WTC11 (cell line): ENCODE measurements around the gene TIMELESS. TPM values are rescaled to one million over a fixed set of nuclear protein-coding genes. Genes with fewer than 3 reads are reported as not detected.

Experiments
- ATAC-seq: fragments of 200-7000 bp; cut with Tn5 transposase; 2 replicates; pipeline ENCODE4 v1.10.0; 2021; ENCODE audit warnings: mild to moderate bottlenecking, moderate library complexity
- CTCF ChIA-PET: fragments of 300-600 bp; sonication (Branson Sonifier 250); formaldehyde crosslinking; loops from one replicate; lab custom pipeline; 2021; ENCODE audit warnings: antibody characterized with exemption; lab: Charles Lee
- POLR2A ChIA-PET: fragments of 350-600 bp; sonication (Branson Sonifier 250); formaldehyde crosslinking; loops from one replicate; lab custom pipeline; 2021; ENCODE audit warnings: antibody characterized with exemption; lab: Charles Lee
- DNase-seq: peaks from one replicate; pipeline ENCODE4 v3.0.0; 2021; ENCODE audit warnings: low spot score
- H3K27ac Mint-ChIP-seq: 2 replicates; pipeline ENCODE4 v1.8.0; 2021; ENCODE audit warnings: mixed read lengths
- H3K27me3 Mint-ChIP-seq: 2 replicates; pipeline ENCODE4 v1.8.0; 2021; ENCODE audit warnings: low read depth, mild to moderate bottlenecking, moderate library complexity, mixed read lengths
- H3K36me3 Mint-ChIP-seq: 2 replicates; pipeline ENCODE4 v1.8.0; 2021; ENCODE audit warnings: mixed read lengths
- H3K4me1 Mint-ChIP-seq: 2 replicates; pipeline ENCODE4 v1.8.0; 2022; ENCODE audit warnings: mixed read lengths
- H3K4me3 Mint-ChIP-seq: 2 replicates; pipeline ENCODE4 v1.8.0; 2021; ENCODE audit warnings: mild to moderate bottlenecking, moderate library complexity, mixed read lengths
- H3K9me3 Mint-ChIP-seq: 2 replicates; pipeline ENCODE4 v1.8.0; 2021; ENCODE audit warnings: mixed read lengths
- ATF1 ChIP-seq: sonication (generic); formaldehyde crosslinking; IDR thresholded peaks from 2 replicates; pipeline ENCODE4 v1.8.1; 2023; ENCODE audit warnings: mild to moderate bottlenecking, moderate library complexity, missing genetic modification reagents
- CREB1 ChIP-seq: sonication (generic); formaldehyde crosslinking; IDR thresholded peaks from 2 replicates; pipeline ENCODE4 v1.8.0; 2023; ENCODE audit warnings: mild to moderate bottlenecking, missing genetic modification reagents
- CREM ChIP-seq: sonication (generic); formaldehyde crosslinking; IDR thresholded peaks from 2 replicates; pipeline ENCODE4 v1.8.1; 2022; ENCODE audit warnings: mild to moderate bottlenecking, missing genetic modification reagents, moderate library complexity
- EMX1 ChIP-seq: fragments of 250-450 bp; sonication (Bioruptor Pico); IDR thresholded peaks from 2 replicates; pipeline ENCODE4 v1.8.0; 2021; ENCODE audit warnings: mild to moderate bottlenecking
- FOXK1 ChIP-seq: sonication (generic); formaldehyde crosslinking; IDR thresholded peaks from 2 replicates; pipeline ENCODE4 v1.8.0; 2022; ENCODE audit warnings: mild to moderate bottlenecking, moderate library complexity, missing genetic modification reagents
- GABPB1 ChIP-seq: sonication (generic); formaldehyde crosslinking; IDR thresholded peaks from 2 replicates; pipeline ENCODE4 v1.8.1; 2023; ENCODE audit warnings: mild to moderate bottlenecking, missing genetic modification reagents
- GTF2I ChIP-seq: fragments of 250-450 bp; sonication (Bioruptor Pico); conservative IDR thresholded peaks from 2 replicates; pipeline ENCODE4 v1.4.0; 2021; ENCODE audit warnings: mild to moderate bottlenecking
- HMGA2 ChIP-seq: fragments of 250-450 bp; sonication (Bioruptor Pico); IDR thresholded peaks from 2 replicates; pipeline ENCODE4 v1.4.0; 2021; ENCODE audit warnings: mild to moderate bottlenecking, moderate library complexity
- JUN ChIP-seq: sonication (generic); formaldehyde crosslinking; IDR thresholded peaks from 2 replicates; pipeline ENCODE4 v1.8.0; 2023; ENCODE audit warnings: mild to moderate bottlenecking, missing genetic modification reagents
- NFE2L1 ChIP-seq: sonication (generic); formaldehyde crosslinking; IDR thresholded peaks from 2 replicates; pipeline ENCODE4 v1.8.1; 2023; ENCODE audit warnings: missing genetic modification reagents
- NFYB ChIP-seq: sonication (generic); formaldehyde crosslinking; conservative IDR thresholded peaks from 2 replicates; pipeline ENCODE4 v1.8.0; 2022; ENCODE audit warnings: low read depth, missing genetic modification reagents
- NR2C2 ChIP-seq: sonication (generic); formaldehyde crosslinking; IDR thresholded peaks from 2 replicates; pipeline ENCODE4 v1.8.0; 2022; ENCODE audit warnings: mild to moderate bottlenecking, missing genetic modification reagents
- NR3C1 ChIP-seq: sonication (generic); formaldehyde crosslinking; conservative IDR thresholded peaks from 2 replicates; pipeline ENCODE4 v1.8.1; 2023; ENCODE audit warnings: low read depth, mild to moderate bottlenecking, missing genetic modification reagents
- OVOL2 ChIP-seq: fragments of 250-450 bp; sonication (Bioruptor Pico); IDR thresholded peaks from 2 replicates; pipeline ENCODE4 v1.9.0; 2021; ENCODE audit warnings: mild to moderate bottlenecking, borderline replicate concordance
- SOX15 ChIP-seq: fragments of 250-450 bp; sonication (Bioruptor Pico); IDR thresholded peaks from 2 replicates; pipeline ENCODE4 v1.9.0; 2021; ENCODE audit warnings: mild to moderate bottlenecking
- total RNA-seq: library from RNA; stranded (reverse); gene quantifications from 3 replicates; pipeline ENCODE4 v1.2.3, GENCODE V29; 2021
- TF ChIP-seq, protein P1 (sequence below): sonication (generic); formaldehyde crosslinking; conservative IDR thresholded peaks from 2 replicates; pipeline ENCODE4 v1.8.1; 2023; ENCODE audit warnings: mild to moderate bottlenecking, low read depth, missing genetic modification reagents, moderate library complexity
- TF ChIP-seq, protein P2 (sequence below): fragments of 250-450 bp; sonication (Bioruptor Pico); IDR thresholded peaks from 2 replicates; pipeline ENCODE4 v1.9.0; 2021; ENCODE audit warnings: moderate library complexity, mild to moderate bottlenecking, inconsistent platforms, borderline replicate concordance
- TF ChIP-seq, protein P3 (sequence below): sonication (generic); formaldehyde crosslinking; IDR thresholded peaks from 2 replicates; pipeline ENCODE4 v1.8.1; 2022; ENCODE audit warnings: mild to moderate bottlenecking, moderate library complexity, missing genetic modification reagents
- TF ChIP-seq, protein P4 (sequence below): sonication (generic); formaldehyde crosslinking; IDR thresholded peaks from 2 replicates; pipeline ENCODE4 v1.8.0; 2022; ENCODE audit warnings: missing genetic modification reagents
- TF ChIP-seq, protein P5 (sequence below): fragments of 250-450 bp; sonication (Bioruptor Pico); IDR thresholded peaks from 2 replicates; pipeline ENCODE4 v1.9.0; 2021; ENCODE audit warnings: mild to moderate bottlenecking
- TF ChIP-seq, protein P6 (sequence below): sonication (generic); formaldehyde crosslinking; IDR thresholded peaks from 2 replicates; pipeline ENCODE4 v1.8.1; 2022; ENCODE audit warnings: mild to moderate bottlenecking, missing genetic modification reagents, moderate library complexity, borderline replicate concordance
- TF ChIP-seq, protein P7 (sequence below): sonication (generic); formaldehyde crosslinking; IDR thresholded peaks from 2 replicates; pipeline ENCODE4 v1.8.0; 2022; ENCODE audit warnings: mild to moderate bottlenecking, missing genetic modification reagents
- TF ChIP-seq, protein P8 (sequence below): fragments of 250-450 bp; sonication (Bioruptor Pico); conservative IDR thresholded peaks from 2 replicates; pipeline ENCODE4 v1.9.0; 2021; ENCODE audit warnings: mild to moderate bottlenecking
- TF ChIP-seq, protein P9 (sequence below): sonication (generic); formaldehyde crosslinking; IDR thresholded peaks from 2 replicates; pipeline ENCODE4 v1.8.1; 2023; ENCODE audit warnings: mild to moderate bottlenecking, missing genetic modification reagents, moderate library complexity

TIMELESS gene
- total RNA-seq, 1 experiment from 2014 or later = 60.9 TPM

DNA sequence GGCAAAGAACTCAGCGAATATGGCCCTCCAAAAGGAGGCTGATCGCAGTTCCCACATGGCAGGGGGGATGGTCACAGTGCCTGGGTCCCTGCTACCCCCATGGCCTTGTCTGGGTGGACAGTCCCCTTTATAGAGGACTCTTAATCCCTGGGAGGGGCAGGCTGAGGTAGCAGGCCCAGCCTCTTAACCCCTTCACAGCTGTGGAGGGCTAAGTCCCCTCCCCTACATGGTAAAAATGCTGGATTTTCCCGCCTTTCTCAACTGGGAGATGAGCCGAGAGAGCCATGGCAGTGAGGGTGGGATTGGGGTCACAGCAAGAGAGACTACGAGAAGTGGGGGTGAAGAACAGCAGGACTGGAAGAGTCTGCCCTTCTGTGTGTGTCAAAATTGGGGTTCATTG is 5.3 kb upstream of the TIMELESS start, which contains the start of gene MIP (continued):
- TF ChIP-seq, protein P1, sequence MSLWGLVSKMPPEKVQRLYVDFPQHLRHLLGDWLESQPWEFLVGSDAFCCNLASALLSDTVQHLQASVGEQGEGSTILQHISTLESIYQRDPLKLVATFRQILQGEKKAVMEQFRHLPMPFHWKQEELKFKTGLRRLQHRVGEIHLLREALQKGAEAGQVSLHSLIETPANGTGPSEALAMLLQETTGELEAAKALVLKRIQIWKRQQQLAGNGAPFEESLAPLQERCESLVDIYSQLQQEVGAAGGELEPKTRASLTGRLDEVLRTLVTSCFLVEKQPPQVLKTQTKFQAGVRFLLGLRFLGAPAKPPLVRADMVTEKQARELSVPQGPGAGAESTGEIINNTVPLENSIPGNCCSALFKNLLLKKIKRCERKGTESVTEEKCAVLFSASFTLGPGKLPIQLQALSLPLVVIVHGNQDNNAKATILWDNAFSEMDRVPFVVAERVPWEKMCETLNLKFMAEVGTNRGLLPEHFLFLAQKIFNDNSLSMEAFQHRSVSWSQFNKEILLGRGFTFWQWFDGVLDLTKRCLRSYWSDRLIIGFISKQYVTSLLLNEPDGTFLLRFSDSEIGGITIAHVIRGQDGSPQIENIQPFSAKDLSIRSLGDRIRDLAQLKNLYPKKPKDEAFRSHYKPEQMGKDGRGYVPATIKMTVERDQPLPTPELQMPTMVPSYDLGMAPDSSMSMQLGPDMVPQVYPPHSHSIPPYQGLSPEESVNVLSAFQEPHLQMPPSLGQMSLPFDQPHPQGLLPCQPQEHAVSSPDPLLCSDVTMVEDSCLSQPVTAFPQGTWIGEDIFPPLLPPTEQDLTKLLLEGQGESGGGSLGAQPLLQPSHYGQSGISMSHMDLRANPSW = no peak
- TF ChIP-seq EMX1 (CRISPR knock-in tag) (no peak), CREM (CRISPR knock-in tag) (no peak), NR3C1 (CRISPR knock-in tag) (no peak), HMGA2 (CRISPR knock-in tag) (no peak), CREB1 (CRISPR knock-in tag) (no peak), ATF1 (no peak)
- TF ChIP-seq, protein P2, sequence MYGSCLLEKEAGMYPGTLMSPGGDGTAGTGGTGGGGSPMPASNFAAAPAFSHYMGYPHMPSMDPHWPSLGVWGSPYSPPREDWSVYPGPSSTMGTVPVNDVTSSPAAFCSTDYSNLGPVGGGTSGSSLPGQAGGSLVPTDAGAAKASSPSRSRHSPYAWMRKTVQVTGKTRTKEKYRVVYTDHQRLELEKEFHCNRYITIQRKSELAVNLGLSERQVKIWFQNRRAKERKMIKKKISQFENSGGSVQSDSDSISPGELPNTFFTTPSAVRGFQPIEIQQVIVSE (CRISPR knock-in tag) = no peak
- TF ChIP-seq, protein P3, sequence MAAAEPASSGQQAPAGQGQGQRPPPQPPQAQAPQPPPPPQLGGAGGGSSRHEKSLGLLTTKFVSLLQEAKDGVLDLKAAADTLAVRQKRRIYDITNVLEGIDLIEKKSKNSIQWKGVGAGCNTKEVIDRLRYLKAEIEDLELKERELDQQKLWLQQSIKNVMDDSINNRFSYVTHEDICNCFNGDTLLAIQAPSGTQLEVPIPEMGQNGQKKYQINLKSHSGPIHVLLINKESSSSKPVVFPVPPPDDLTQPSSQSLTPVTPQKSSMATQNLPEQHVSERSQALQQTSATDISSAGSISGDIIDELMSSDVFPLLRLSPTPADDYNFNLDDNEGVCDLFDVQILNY (CRISPR knock-in tag) = no peak

DNA sequence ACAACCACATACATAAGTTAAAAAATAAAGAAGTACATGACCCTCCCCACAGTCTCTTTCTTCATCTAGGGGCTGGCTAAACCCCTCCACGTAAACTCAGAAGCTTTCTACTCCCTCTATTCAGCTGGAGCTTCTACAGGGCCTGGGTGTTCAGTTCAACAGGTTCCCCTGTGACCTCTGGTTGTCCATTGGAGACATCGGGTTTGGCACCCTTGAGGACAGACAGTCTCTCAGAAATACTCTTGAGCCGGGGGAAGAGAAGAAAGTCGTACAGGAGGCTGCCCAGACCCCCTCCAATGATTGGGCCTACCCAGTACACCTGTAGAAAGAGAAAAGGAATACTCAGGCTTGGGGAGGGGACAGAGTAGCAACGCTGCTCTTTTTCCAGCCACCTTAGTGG is 1.9 kb upstream of the TIMELESS start:
- POLR2A ChIA-PET = interaction anchor here (3.1 kb wide), 1 partner anchor 9 kb away, joined by 15 read pairs; no protein-coding TSS in a partner anchor
- ATAC-seq (no peak), DNase-seq (no peak)
- peaks cover 34% of the 10 kb centered on the region for H3K4me1 Mint-ChIP-seq
- H3K27me3 Mint-ChIP-seq = peaks cover 12% of the 10 kb centered on the region
- H3K36me3 Mint-ChIP-seq = peaks cover 11% of the 10 kb centered on the region
- no peak overlapping the region for H3K27ac Mint-ChIP-seq
- H3K9me3 Mint-ChIP-seq = peaks cover 5% of the 10 kb centered on the region; the same call in 1 of the 2 replicates
- CTCF ChIA-PET = interaction anchor here (0.6 to 3.5 kb wide), 8 partner anchors 10 to 1132 kb away, joined by 3 to 17 read pairs (median 4); partner anchors contain the start of genes ESYT1 and STAT2
- no peak overlapping the region for H3K4me3 Mint-ChIP-seq
- TF ChIP-seq SOX15 (CRISPR knock-in tag) = no peak
- TF ChIP-seq, protein P4, sequence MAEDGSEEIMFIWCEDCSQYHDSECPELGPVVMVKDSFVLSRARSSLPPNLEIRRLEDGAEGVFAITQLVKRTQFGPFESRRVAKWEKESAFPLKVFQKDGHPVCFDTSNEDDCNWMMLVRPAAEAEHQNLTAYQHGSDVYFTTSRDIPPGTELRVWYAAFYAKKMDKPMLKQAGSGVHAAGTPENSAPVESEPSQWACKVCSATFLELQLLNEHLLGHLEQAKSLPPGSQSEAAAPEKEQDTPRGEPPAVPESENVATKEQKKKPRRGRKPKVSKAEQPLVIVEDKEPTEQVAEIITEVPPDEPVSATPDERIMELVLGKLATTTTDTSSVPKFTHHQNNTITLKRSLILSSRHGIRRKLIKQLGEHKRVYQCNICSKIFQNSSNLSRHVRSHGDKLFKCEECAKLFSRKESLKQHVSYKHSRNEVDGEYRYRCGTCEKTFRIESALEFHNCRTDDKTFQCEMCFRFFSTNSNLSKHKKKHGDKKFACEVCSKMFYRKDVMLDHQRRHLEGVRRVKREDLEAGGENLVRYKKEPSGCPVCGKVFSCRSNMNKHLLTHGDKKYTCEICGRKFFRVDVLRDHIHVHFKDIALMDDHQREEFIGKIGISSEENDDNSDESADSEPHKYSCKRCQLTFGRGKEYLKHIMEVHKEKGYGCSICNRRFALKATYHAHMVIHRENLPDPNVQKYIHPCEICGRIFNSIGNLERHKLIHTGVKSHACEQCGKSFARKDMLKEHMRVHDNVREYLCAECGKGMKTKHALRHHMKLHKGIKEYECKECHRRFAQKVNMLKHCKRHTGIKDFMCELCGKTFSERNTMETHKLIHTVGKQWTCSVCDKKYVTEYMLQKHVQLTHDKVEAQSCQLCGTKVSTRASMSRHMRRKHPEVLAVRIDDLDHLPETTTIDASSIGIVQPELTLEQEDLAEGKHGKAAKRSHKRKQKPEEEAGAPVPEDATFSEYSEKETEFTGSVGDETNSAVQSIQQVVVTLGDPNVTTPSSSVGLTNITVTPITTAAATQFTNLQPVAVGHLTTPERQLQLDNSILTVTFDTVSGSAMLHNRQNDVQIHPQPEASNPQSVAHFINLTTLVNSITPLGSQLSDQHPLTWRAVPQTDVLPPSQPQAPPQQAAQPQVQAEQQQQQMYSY (CRISPR knock-in tag) = no peak
- TF ChIP-seq, protein P5, sequence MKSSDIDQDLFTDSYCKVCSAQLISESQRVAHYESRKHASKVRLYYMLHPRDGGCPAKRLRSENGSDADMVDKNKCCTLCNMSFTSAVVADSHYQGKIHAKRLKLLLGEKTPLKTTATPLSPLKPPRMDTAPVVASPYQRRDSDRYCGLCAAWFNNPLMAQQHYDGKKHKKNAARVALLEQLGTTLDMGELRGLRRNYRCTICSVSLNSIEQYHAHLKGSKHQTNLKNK (CRISPR knock-in tag) = no peak
- TF ChIP-seq, protein P6, sequence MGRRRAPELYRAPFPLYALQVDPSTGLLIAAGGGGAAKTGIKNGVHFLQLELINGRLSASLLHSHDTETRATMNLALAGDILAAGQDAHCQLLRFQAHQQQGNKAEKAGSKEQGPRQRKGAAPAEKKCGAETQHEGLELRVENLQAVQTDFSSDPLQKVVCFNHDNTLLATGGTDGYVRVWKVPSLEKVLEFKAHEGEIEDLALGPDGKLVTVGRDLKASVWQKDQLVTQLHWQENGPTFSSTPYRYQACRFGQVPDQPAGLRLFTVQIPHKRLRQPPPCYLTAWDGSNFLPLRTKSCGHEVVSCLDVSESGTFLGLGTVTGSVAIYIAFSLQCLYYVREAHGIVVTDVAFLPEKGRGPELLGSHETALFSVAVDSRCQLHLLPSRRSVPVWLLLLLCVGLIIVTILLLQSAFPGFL (CRISPR knock-in tag) = no peak
- TF ChIP-seq FOXK1 (CRISPR knock-in tag) = no peak
- TF ChIP-seq NFE2L1 (CRISPR knock-in tag) = no peak
- TF ChIP-seq JUN (CRISPR knock-in tag) = no peak
- TF ChIP-seq, protein P7, sequence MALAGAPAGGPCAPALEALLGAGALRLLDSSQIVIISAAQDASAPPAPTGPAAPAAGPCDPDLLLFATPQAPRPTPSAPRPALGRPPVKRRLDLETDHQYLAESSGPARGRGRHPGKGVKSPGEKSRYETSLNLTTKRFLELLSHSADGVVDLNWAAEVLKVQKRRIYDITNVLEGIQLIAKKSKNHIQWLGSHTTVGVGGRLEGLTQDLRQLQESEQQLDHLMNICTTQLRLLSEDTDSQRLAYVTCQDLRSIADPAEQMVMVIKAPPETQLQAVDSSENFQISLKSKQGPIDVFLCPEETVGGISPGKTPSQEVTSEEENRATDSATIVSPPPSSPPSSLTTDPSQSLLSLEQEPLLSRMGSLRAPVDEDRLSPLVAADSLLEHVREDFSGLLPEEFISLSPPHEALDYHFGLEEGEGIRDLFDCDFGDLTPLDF (CRISPR knock-in tag) = no peak
- TF ChIP-seq, protein P8, sequence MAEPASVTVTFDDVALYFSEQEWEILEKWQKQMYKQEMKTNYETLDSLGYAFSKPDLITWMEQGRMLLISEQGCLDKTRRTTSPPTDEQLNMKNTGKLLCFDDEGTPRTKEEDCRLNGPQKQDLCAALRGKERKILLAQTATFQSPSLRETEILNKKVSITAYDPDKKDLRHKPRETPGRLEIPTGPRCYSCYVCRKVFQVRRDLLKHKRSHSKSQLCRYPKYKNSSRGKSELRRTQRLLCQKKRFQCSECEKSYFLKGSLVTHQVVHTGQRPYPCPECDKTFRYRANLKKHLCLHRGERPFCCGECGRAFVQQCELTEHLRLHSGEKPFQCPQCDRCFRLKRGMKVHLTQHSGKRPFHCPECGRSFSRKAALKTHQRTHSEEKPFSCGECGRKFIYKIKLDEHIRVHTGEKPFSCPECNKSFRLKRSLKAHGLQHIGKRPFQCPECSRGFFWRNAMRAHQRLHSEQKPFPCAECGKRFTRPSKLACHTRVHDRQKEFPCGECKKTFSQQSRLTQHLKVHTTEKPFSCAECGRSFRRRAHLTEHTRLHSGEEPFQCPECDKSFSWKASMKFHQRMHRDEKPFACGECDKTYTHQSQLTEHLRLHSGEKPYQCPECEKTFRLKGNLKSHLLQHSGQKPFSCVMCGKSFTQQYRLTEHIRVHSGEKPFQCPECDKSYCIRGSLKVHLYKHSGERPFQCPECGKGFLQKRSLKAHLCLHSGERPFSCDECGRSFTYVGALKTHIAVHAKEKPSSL (CRISPR knock-in tag) = no peak
- no peak for TF ChIP-seq OVOL2
- TF ChIP-seq GTF2I (CRISPR knock-in tag) = no peak
- TF ChIP-seq, protein P9, sequence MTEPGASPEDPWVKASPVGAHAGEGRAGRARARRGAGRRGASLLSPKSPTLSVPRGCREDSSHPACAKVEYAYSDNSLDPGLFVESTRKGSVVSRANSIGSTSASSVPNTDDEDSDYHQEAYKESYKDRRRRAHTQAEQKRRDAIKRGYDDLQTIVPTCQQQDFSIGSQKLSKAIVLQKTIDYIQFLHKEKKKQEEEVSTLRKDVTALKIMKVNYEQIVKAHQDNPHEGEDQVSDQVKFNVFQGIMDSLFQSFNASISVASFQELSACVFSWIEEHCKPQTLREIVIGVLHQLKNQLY = no peak
- TF ChIP-seq NFYB (CRISPR knock-in tag) = no peak
- no peak for TF ChIP-seq GABPB1 (CRISPR knock-in tag)
- no peak for TF ChIP-seq NR3C1 (CRISPR knock-in tag)
- no peak for TF ChIP-seq NR2C2 (CRISPR knock-in tag)
